GM23338 (cell line): Measurements from ENCODE around the gene GPC5. TPM values are rescaled to one million over a fixed set of nuclear protein-coding genes. Genes with fewer than 3 reads are reported as not detected.
"Not testable (repeated sequence)": the region's sequence is repeated elsewhere in the genome, so short reads cannot be mapped to it uniquely, and the experiment has no call there.

ENCODE experiments used
- ATAC-seq: fragments of 200-7000 bp; cut with Tn5 transposase; 3 replicates; pipeline ENCODE4 v1.9.1; 2020
- DNase-seq: peaks from one replicate; pipeline ENCODE4 v3.0.0-alpha.2; 2015; ENCODE audit warnings: low spot score
- H2AFZ ChIP-seq: fragments of 200-600 bp; sonication (generic); 2 replicates; pipeline ENCODE4 v1.8.0; 2016; ENCODE audit warnings: antibody characterized with exemption, mild to moderate bottlenecking, moderate library complexity
- H3F3A ChIP-seq: fragments of 200-600 bp; sonication (generic); replicated peaks from 2 replicates; pipeline ENCODE4 v1.8.0; 2017; ENCODE audit warnings: antibody characterized with exemption, mixed run types, low read depth
- H3K27ac ChIP-seq: fragments of 200-600 bp; sonication (generic); 2 replicates; pipeline ENCODE4 v1.6.1; 2016; ENCODE audit warnings: low read depth
- H3K27me3 ChIP-seq: fragments of 200-600 bp; sonication (generic); 2 replicates; pipeline ENCODE4 v1.8.0; 2016; ENCODE audit warnings: mild to moderate bottlenecking, mixed run types, moderate library complexity; ENCODE audit not compliant: insufficient read depth
- H3K36me3 ChIP-seq: fragments of 200-600 bp; sonication (generic); 2 replicates; pipeline ENCODE4 v1.8.0; 2016; ENCODE audit warnings: mild to moderate bottlenecking; ENCODE audit not compliant: insufficient read depth
- H3K4me1 ChIP-seq: fragments of 200-600 bp; sonication (generic); 2 replicates; pipeline ENCODE4 v1.8.0; 2016; ENCODE audit warnings: mild to moderate bottlenecking, moderate library complexity; ENCODE audit not compliant: insufficient read depth
- H3K4me2 ChIP-seq: fragments of 200-600 bp; sonication (generic); 2 replicates; pipeline ENCODE4 v1.7.1; 2017; ENCODE audit warnings: mixed run types
- H3K4me3 ChIP-seq: fragments of 200-600 bp; sonication (generic); 2 replicates; pipeline ENCODE4 v1.6.1; 2016; ENCODE audit warnings: mixed run types
- H3K79me2 ChIP-seq: fragments of 200-600 bp; sonication (generic); replicated peaks from 2 replicates; pipeline ENCODE4 v1.8.0; 2017; ENCODE audit warnings: mild to moderate bottlenecking; ENCODE audit not compliant: insufficient read depth
- H3K9me2 ChIP-seq: fragments of 200-600 bp; sonication (generic); 2 replicates; pipeline ENCODE4 v1.8.0; 2017; ENCODE audit not compliant: insufficient read depth
- H4K20me1 ChIP-seq: fragments of 200-600 bp; sonication (generic); replicated peaks from 2 replicates; pipeline ENCODE4 v1.8.0; 2017; ENCODE audit warnings: mild to moderate bottlenecking; ENCODE audit not compliant: insufficient read depth
- H3K27ac Mint-ChIP-seq: 2 replicates; pipeline ENCODE4 v1.8.0; 2020; ENCODE audit warnings: inconsistent platforms, mild to moderate bottlenecking, moderate library complexity, mixed read lengths
- H3K27me3 Mint-ChIP-seq: 3 replicates; pipeline ENCODE4 v1.8.0; 2022; ENCODE audit warnings: low read depth, mild to moderate bottlenecking, moderate library complexity, mixed read lengths, inconsistent platforms; ENCODE audit not compliant: insufficient read depth, poor library complexity
- H3K36me3 Mint-ChIP-seq: 3 replicates; pipeline ENCODE4 v1.8.0; 2021; ENCODE audit warnings: low read depth, mild to moderate bottlenecking, inconsistent platforms, moderate library complexity, mixed read lengths
- H3K4me1 Mint-ChIP-seq: 3 replicates; pipeline ENCODE4 v1.8.0; 2020; ENCODE audit warnings: mild to moderate bottlenecking, inconsistent platforms, mixed read lengths
- H3K4me3 Mint-ChIP-seq: 3 replicates; pipeline ENCODE4 v1.8.0; 2021; ENCODE audit warnings: moderate library complexity, mild to moderate bottlenecking, inconsistent platforms, mixed read lengths
- H3K9me3 Mint-ChIP-seq: 3 replicates; pipeline ENCODE4 v1.8.0; 2020; ENCODE audit warnings: moderate library complexity, mild to moderate bottlenecking, inconsistent platforms, mixed read lengths
- polyA plus RNA-seq: library from polyadenylated mRNA; unstranded; fragments of >200 nt; fragmentation: Nextera tagmentation; extraction: Ambion mirVana; gene quantifications from 2 replicates; pipeline ENCODE4 v1.2.1, GENCODE V29; 2016
- total RNA-seq: library from RNA; depleted of rRNA; stranded (reverse); fragments of >200 nt; shearing (Covaris generic); gene quantifications from 2 replicates; pipeline ENCODE4 v1.2.3, GENCODE V29; 2014
- TF ChIP-seq, protein P1 (sequence below), 2 experiments: fragments of 200-600 bp in 1 of 2; sonication (generic) in 1 of 2; conservative IDR thresholded peaks; 2 replicates each; pipeline versions ENCODE4 v1.5.1 to v1.6.1; 2016 to 2017; ENCODE audit warnings: antibody characterized with exemption in 2 of 2, low read depth in 2 of 2, mild to moderate bottlenecking in 2 of 2, moderate library complexity in 1 of 2

The GPC5 gene
- total and polyA plus RNA-seq, 2 experiments from 2014 or later: 0.95 to 1.1 TPM

DNA sequence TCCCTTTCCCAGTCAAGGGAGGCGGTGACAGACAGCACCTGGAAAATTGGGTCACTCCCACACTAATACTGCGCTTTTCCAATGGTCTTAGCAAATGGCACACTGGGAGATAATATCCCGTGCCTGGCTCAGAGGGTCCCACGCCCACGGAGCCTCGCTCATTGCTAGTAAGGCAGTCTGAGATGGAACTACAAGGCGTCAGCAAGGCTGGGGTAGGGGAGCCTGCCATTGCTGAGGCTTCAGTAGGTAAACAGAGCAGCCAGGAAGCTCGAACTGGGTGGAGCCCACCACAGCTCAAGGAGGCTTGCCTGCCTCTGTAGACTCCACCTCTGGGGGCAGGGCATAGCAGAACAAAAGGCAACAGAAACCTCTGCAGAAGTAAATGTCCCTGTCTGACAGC, 882.6 kb downstream of the GPC5 start:
- not testable (repeated sequence) for H3K27ac Mint-ChIP-seq, H3K36me3 Mint-ChIP-seq, H3K79me2 ChIP-seq, DNase-seq, H3K4me3 ChIP-seq, H3F3A ChIP-seq, H3K27me3 ChIP-seq, H3K36me3 ChIP-seq, H3K27me3 Mint-ChIP-seq, ATAC-seq, H3K9me2 ChIP-seq, H4K20me1 ChIP-seq, H3K27ac ChIP-seq, H3K4me1 ChIP-seq, H3K4me1 Mint-ChIP-seq, H3K4me3 Mint-ChIP-seq
- Histone ChIP-seq H2AFZ (peak overlapping the region; percentile 81), H3K4me2 (0 out of 2 replicates have a peak overlapping the region, but pooled peaks have one; percentile 59)
- peaks cover 11% of the 10 kb centered on the region; the same call in 2 of the 3 replicates for H3K9me3 Mint-ChIP-seq

GRCh38 chr13:92290718-92291307, 892.4 kb downstream of the GPC5 start:
- not testable (repeated sequence) for H3K4me3 ChIP-seq, H3K4me1 ChIP-seq, H3K27ac ChIP-seq, DNase-seq, H3K4me3 Mint-ChIP-seq, H3K27me3 ChIP-seq, H3K4me1 Mint-ChIP-seq, H3K79me2 ChIP-seq, H2AFZ ChIP-seq, H3K36me3 Mint-ChIP-seq, H3K36me3 ChIP-seq, H3K27ac Mint-ChIP-seq, H3K4me2 ChIP-seq, H3K27me3 Mint-ChIP-seq, H3F3A ChIP-seq, H3K9me2 ChIP-seq, H4K20me1 ChIP-seq, ATAC-seq
- peaks cover 22% of the 10 kb centered on the region for H3K9me3 Mint-ChIP-seq

GRCh38 chr13:92294533-92294932, 896.1 kb downstream of the GPC5 start:
- not testable (repeated sequence) for H4K20me1 ChIP-seq, H3K79me2 ChIP-seq, H3K4me1 Mint-ChIP-seq, DNase-seq, H3K27ac Mint-ChIP-seq, H3K27ac ChIP-seq, H3K4me3 ChIP-seq, H3K36me3 Mint-ChIP-seq, H2AFZ ChIP-seq, H3K4me1 ChIP-seq, H3F3A ChIP-seq, H3K27me3 Mint-ChIP-seq, ATAC-seq, H3K4me2 ChIP-seq, H3K9me2 ChIP-seq, H3K4me3 Mint-ChIP-seq, H3K36me3 ChIP-seq, H3K27me3 ChIP-seq
- H3K9me3 Mint-ChIP-seq: peaks cover 22% of the 10 kb centered on the region

GRCh38 chr13:92296154-92296671, 897.8 kb downstream of the GPC5 start:
- peaks cover 16% of the 10 kb centered on the region; the same call in 1 of the 2 replicates for H3K4me1 ChIP-seq
- H3K4me3 Mint-ChIP-seq, H3K27me3 Mint-ChIP-seq, H3K27ac Mint-ChIP-seq, H3K36me3 ChIP-seq, H3K4me3 ChIP-seq, H3F3A ChIP-seq, H3K4me2 ChIP-seq, H4K20me1 ChIP-seq, H3K79me2 ChIP-seq, H3K9me2 ChIP-seq, ATAC-seq, H3K27me3 ChIP-seq, H2AFZ ChIP-seq, H3K27ac ChIP-seq, H3K36me3 Mint-ChIP-seq: not testable (repeated sequence)
- TF ChIP-seq, protein P1, sequence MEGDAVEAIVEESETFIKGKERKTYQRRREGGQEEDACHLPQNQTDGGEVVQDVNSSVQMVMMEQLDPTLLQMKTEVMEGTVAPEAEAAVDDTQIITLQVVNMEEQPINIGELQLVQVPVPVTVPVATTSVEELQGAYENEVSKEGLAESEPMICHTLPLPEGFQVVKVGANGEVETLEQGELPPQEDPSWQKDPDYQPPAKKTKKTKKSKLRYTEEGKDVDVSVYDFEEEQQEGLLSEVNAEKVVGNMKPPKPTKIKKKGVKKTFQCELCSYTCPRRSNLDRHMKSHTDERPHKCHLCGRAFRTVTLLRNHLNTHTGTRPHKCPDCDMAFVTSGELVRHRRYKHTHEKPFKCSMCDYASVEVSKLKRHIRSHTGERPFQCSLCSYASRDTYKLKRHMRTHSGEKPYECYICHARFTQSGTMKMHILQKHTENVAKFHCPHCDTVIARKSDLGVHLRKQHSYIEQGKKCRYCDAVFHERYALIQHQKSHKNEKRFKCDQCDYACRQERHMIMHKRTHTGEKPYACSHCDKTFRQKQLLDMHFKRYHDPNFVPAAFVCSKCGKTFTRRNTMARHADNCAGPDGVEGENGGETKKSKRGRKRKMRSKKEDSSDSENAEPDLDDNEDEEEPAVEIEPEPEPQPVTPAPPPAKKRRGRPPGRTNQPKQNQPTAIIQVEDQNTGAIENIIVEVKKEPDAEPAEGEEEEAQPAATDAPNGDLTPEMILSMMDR (conservative IDR thresholded peaks at IDR 0.05; ENCODE audit: low read depth in 2 of 2): peak in 1 of 2 experiments; percentile 11; a peak in 1 of 4 replicates
- H3K9me3 Mint-ChIP-seq: peaks cover 17% of the 10 kb centered on the region
- DNase-seq: peak; percentile 2
- H3K4me1 Mint-ChIP-seq: peaks cover 13% of the 10 kb centered on the region
